ENCODE data around the gene BICRAL. TPM values are rescaled to one million over a fixed set of nuclear protein-coding genes. Genes with fewer than 3 reads are reported as not detected.

BICRAL gene
- total and polyA plus RNA-seq, 2 of the 4 experiments (the other 2 are of a cell fraction) = 4.0 to 6.1 TPM

- Histone ChIP-seq H3K23ac (ENCODE audit: low read depth, low read length) (no peak overlapping the region), H2BK15ac (ENCODE audit: low read depth, low read length) (no peak overlapping the region), H2BK120ac (ENCODE audit: low read depth, low read length) (no peak overlapping the region), H3K9me1 (ENCODE audit: insufficient read depth, low read length) (no peaks in the 10 kb centered on the region), H3K79me1 (ENCODE audit: low read depth in 1 of 2, low read length in 2 of 2) (no peaks in the 10 kb centered on the region), H2AK5ac (ENCODE audit: low read depth, low read length) (no peak overlapping the region), H2AK9ac (replicated peaks; ENCODE audit: low read depth, low read length, poor library complexity) (no peak overlapping the region), H4K8ac (ENCODE audit: low read depth in 2 of 2, low read length in 2 of 2) (no peak overlapping the region), H2AFZ (replicated peaks; ENCODE audit: low read length, poor library complexity) (no peak overlapping the region), H3K27me3 (ENCODE audit: control insufficient read depth, insufficient read depth, low read length) (no peaks in the 10 kb centered on the region), H3K4me2 (ENCODE audit: low read depth, low read length) (no peak overlapping the region), H3K18ac (ENCODE audit: low read depth, low read length) (no peak overlapping the region), H3K4me3 (ENCODE audit: insufficient read depth, low read depth, low read length) (no peak overlapping the region), H4K91ac (ENCODE audit: insufficient read depth, low read depth, low read length) (no peak overlapping the region), H3K9ac (ENCODE audit: low read depth, low read length) (no peak overlapping the region), H3K27ac (ENCODE audit: insufficient read depth, low read length) (no peak overlapping the region), H3K14ac (replicated peaks; ENCODE audit: low read depth, low read length) (no peak overlapping the region), H4K20me1 (ENCODE audit: insufficient read depth, low read length) (no peaks in the 10 kb centered on the region), H4K5ac (ENCODE audit: low read depth, low read length) (no peak overlapping the region), H3K4ac (ENCODE audit: low read depth, low read length) (no peak overlapping the region), H3K36me3 (ENCODE audit: control insufficient read depth, insufficient read depth, low read length) (peaks cover 29% of the 10 kb centered on the region), H3K4me1 (ENCODE audit: control insufficient read depth, insufficient read depth, low read length) (no peaks in the 10 kb centered on the region), H2BK5ac (ENCODE audit: low read depth, low read length, poor library complexity, severe bottlenecking) (no peak overlapping the region), H3K9me3 (ENCODE audit: control insufficient read depth, insufficient read depth, low read length) (no peaks in the 10 kb centered on the region), H3K56ac (ENCODE audit: extremely low read depth, insufficient read depth, low read length) (no peak overlapping the region), H2BK20ac (ENCODE audit: low read depth, low read length) (no peak overlapping the region)
- TF ChIP-seq RFX5 (IDR thresholded peaks at IDR 0.05; ENCODE audit: low read depth, low read length) = no peak
- TF ChIP-seq CEBPB (IDR thresholded peaks at IDR 0.05; ENCODE audit: low read depth, low read length) = no peak
- TF ChIP-seq ELK1 (IDR thresholded peaks at IDR 0.05; ENCODE audit: borderline replicate concordance, low read depth, low read length) = no peak
- no peak for TF ChIP-seq POLR2A (IDR thresholded peaks at IDR 0.05; ENCODE audit: low read depth, low read length)
- TF ChIP-seq NFE2L2 (IDR thresholded peaks at IDR 0.05; ENCODE audit: low read depth, low read length) = no peak
- TF ChIP-seq BHLHE40 (IDR thresholded peaks at IDR 0.05; ENCODE audit: low read depth, low read length) = no peak
- TF ChIP-seq MXI1 (IDR thresholded peaks at IDR 0.05; ENCODE audit: borderline replicate concordance, low read depth, low read length) = no peak
- no peak for TF ChIP-seq CHD1 (IDR thresholded peaks at IDR 0.05; ENCODE audit: low read depth, low read length)
- TF ChIP-seq SMC3 (IDR thresholded peaks at IDR 0.05; ENCODE audit: low read depth, low read length) = no peak
- TF ChIP-seq CTCF (conservative IDR thresholded peaks at IDR 0.05; ENCODE audit: low read depth, low read length) = no peak
- TF ChIP-seq USF2 (IDR thresholded peaks at IDR 0.05; ENCODE audit: low read depth, low read length) = no peak
- TF ChIP-seq MAZ (IDR thresholded peaks at IDR 0.05; ENCODE audit: borderline replicate concordance, low read depth, low read length) = no peak
- no peak for TF ChIP-seq RAD21 (IDR thresholded peaks at IDR 0.05; ENCODE audit: low read length)
- no peak for TF ChIP-seq RCOR1 (IDR thresholded peaks at IDR 0.05; ENCODE audit: insufficient replicate concordance, low read length)
- ATAC-seq (ENCODE audit: low read depth) = no peak
- DNase-seq = no peak
- no TSS peak for BruUV-seq (replicated peaks)
- ChIA-PET POLR2A (ENCODE audit: unreplicated experiment) (no interaction called here), CTCF (no interaction called here)
- intact Hi-C loops (cut with micrococcal nuclease) = no loop called here
- dilution Hi-C loops (cut with HindIII; ENCODE audit: low sequenced_read_pairs, unreplicated experiment) = loop anchor here (25.0 kb wide), 1 partner anchor 202 kb away; no protein-coding TSS in a partner anchor
- in situ Hi-C loops (cut with MboI; ENCODE audit: low sequenced_read_pairs) = no loop called here
- WGBS, 2 experiments (ENCODE audit: extremely low coverage in 2 of 2, insufficient read length in 1 of 2) = 92% methylated on average over 4 of the region's 8 CpGs; no CpG with 5 or more reads in 1 of the 2 experiments
Observed at GRCh38 chr6:42864602-42865001, 82.8 kb downstream of the BICRAL start.
